Stimulated activated CD8-positive, alpha-beta memory T cell treated with anti-CD3 and anti-CD28 coated beads, Interleukin-15, amount 100 ng/mL, for 48 hours (primary cell): ENCODE measurements around the gene C10orf143.
"Not testable (repeated sequence)": the region's sequence is repeated elsewhere in the genome, so short reads cannot be mapped to it uniquely, and the experiment has no call there.

Source experiments
- DNase-seq, 2 donors: peaks; one replicate each; pipeline ENCODE4 v3.0.0-alpha.2; 2020; ENCODE audit warnings: low read depth in 2 of 2

C10orf143 gene

DNA sequence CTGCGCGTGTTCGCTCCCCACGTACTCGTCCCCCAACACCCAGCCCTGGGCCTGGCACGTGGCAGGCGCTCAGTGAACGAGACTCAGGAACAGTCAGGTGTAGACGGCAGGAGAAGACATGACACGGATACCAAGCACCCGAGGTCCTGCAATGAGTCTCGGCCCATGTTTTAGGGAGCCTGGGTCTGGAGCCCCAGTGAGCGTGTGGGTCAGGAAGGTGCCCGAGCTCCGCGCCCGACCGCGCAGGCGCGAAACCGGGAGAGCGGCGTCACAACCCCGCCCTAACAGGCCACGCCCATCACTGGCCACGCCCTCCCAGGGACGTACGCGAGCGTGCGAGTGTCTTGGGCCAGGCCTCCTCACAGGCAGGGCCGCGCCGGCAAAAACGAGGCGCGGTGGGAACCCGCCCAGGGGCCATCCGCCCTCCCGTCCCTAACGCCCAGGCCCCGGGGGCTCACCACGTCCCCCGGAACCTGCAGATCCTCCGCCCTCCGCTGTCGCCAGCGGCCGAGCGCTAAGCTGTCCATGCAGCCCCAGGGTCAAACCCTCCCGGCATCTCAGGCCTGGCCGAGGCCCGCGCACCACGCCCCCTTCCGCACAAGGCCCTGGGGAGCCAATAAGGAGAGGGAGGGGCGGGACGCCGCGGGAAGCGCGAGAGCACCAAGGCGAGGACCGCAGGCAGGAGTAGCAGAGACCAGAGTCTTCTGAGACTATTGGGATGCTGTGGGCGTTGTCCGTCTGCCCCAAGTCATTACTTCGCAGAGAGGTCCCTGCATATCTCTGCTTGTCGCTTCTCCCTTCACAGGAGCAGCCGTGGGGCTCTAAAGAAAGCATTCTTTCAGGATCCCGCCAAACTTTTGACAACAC lies at the start of gene C10orf143:
Gene C10orf143, minus strand, starts transcription at position 585 of the 867 bp plus-strand sequence. Its CDS starts 58 bp downstream, at position 527.
- DNase-seq = peak; percentile 93

DNA sequence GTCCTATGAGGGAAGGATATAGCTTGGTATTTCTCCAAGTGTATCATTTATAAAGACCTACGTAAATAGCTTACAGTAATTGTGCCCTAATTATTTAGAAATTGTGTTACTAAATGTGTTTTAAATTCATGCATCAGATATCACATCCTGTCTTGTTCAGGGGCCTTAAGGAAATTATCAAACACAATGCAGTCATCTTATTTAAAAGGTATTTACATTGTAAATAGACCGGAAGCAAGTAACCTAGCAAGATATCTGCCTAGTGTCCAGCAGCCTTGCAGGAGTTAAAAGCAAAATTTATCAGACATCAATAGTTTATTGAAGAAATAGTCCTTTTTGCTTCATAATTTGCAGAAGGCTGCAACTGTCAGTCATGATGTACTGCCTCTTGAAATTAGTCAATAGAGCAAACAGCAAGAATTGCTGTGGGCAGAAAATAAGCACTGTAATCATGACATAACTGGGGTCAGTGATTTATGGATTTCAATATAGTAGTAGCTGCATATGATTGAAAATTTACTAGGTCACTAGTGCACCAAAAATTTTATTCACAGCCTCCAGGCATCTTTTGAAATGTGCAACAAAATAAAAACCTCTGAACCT lies 48.7 kb upstream of the C10orf143 start:
- DNase-seq = no peak

DNA sequence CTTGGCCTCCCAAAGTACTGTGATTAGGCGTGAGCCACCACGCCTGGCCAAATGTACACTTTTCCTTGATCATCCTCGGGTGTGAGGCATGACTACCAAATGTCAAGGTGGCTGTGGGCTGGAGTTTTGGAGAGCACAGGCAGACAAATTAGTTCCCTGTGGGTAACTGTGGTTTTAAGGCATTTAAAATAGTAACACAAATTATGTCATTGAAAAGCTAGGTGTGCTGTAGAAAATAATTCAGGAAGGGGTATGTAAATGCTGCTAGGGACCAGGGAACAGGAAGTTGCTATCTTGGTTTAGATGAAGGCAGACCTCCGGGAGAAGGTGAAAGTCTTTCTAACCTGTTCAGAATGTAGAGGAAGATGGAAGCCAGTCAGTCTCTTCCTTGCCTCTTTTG lies 35.4 kb upstream of the C10orf143 start:
- no peak for DNase-seq

DNA sequence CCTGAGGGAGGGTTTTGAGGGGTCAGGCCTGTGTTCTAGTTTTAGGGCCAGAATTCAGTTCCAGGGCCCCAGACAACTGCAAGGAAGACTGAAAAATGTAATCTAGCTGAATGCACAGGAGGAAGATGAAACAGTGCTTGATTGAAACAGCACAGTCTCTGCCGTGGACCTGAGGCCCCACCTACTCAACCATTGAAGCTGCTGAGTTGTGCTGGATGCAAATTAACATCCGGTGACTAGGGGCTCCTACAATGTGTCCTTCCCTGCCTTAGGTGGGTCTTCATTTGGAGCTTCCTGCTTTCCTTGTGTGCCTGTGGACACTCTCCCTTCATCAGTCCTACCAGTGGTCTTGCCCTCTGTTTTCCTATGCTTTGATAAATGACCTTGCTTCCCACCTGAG lies 31.2 kb upstream of the C10orf143 start:
- DNase-seq = no peak

DNA sequence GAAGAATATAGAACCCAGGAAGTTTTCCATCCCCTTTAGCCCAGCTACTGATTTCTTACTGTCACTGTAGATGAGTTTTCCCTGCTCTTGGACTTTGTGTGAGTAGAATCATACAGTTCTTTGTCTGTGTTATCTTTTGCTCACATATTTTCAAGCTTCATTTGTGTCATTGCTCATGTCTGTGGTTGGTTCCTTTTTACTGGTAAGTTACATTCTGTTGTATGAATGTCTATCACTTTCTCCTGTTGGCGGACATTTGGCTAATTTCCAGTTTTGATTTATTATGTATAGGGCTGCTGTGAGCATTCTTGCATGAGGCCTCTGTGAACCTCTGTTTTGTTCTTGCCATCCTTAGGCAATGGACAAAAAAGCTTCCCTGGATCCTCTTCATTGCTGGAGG lies 30.8 kb upstream of the C10orf143 start:
- no peak for DNase-seq

DNA sequence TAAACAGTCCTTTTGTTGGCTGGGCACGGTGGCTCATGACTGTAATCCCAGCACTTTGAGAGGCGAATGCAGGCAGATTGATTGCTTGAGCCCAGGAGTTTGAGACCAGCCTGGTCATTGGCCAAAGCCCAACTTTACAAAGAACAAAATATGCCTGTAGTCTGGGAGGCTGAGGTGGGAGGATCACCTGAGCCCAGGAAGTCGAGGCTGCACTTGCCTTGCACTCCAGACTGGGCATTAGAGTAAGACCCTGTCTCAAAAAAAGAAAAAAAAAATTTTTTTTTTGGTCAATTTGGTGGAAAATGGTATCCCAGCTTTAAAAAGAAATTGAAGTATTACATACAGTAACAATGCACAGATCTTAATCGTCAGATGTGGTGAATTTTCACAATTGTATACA lies 30.4 kb upstream of the C10orf143 start:
- DNase-seq = no peak

DNA sequence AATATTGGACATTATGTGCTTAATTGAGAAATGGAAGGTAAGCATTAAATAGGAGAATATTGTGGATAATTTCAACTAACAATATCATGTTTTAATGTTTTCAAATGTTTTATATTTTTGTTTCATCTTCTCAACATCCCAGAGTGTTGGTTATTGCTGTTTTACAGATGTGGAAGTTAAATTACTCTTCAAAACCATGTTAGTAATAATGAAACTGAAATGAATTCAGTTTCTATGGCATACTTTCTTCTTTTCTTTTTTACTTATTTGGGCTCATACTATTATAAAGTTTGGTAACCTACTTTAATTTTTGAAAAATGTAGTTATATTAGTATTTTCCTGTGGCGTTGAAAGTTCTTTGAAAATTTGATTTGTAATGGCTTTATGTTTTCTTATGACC lies 29.8 kb upstream of the C10orf143 start:
- no peak for DNase-seq

DNA sequence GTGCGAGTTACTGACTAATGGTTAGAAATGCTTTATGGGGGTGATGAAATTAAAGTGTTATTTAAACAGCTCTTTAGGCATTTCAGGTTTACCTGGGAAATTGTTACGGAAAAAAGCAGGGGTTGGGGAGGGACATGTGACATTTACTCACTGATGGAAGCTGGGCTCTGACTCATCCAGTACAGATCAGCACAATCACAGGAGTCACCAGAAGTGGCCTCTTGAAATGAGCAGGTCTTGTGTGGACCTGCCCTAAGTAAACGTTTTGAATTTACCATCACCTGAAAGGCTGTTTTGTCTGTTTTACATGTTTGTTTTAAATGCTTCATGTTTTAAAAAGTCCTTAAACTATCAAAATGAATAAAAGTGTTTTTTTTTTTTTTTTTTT lies 27.8 kb upstream of the C10orf143 start:
- DNase-seq = no peak

DNA sequence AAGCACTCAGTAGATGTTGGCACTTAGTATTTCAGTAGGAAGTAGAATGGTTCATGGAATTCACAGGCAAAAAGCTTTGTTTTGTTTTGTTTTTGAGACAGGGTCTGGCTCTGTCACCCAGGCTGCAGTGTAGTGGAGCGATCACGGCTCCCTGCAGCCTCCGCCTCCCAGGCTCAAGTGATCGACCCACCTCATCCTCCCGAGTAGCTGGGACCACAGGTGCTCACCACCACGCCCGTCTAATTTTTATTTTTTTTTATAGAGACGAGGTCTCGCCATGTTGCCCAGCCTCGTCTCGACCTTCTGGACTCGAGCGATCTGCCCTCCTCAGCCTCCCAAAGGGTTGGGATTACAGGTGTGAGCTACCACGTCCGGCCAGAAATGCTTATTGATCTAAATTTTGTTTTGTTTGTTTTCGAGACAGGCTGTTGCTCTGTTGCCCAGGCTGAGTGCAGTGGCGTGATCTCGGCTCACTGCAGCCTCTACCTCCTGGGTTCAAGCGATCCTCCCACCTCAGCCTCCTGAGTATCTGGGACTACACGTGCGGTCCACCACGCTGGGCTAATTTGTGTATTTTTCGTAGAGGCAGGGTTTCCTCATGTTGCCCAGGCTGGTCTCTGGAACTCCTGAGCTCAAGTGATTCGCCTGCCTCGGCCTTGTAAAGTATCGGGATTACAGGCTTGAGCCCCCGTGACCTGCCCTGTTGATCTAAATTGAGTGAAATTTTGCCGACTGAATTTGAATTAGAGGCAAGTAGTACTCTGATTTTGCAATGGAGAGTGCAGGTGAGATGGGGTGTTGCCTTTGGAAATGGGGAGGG lies 27.2 kb upstream of the C10orf143 start:
- no peak for DNase-seq

DNA sequence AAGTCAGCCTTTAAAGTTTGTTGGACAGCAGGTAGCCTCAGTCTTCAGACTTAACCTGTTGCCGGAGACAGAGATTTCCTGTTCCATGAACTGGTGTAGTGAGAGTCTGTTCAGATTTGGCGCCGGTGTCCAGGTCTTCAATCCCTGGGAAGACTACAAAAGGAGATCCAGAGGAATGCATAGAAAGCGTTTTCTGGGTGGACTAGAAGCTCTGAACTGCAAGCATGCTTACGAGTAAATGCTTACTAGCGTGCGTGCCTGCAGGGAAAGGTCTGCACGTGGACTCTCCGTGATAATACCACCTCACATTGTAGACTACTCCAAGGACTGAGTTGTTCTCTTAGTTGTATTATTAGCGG lies 26.4 kb upstream of the C10orf143 start:
- no peak for DNase-seq

DNA sequence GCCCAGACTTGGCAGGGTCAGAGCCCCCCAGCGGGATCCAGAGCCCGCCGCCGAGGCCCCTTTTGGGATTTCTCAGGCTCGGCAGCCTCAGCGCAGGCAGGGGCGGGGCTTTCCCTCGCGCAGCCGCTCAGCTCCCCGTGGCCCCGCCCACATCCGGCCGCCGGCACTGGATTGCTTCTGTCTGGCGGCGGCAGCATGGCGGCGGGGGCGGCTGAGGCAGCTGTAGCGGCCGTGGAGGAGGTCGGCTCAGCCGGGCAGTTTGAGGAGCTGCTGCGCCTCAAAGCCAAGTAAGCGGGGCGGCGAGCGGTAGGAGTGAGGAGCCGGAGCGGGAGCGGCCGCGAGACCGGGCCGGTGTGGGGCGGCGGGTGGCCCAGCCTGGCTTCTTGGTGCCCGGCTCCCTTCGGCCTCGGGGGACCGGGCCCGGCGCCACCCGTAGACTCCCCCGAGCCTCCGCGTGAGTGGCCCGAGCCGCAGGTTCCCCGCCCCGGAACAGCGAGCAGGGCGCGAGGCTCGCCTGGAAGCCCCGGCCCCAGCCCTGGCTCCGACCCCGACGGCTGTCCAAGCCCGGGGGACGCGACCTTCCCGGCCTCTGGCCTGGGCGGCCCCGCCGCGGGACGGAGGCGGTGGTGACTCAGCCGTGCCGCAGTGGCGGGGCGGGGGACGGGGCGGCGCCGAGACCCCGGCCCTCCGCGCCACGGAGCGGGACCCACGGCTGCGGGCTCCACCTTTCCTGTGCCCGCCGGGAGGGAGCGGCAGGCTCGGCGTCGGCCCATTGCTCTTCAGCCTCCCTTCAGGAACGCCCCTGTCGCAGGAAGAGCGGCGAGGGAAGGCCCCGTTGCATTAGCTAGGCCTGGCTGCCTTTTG lies 25.8 kb upstream of the C10orf143 start, which contains the start of gene GLRX3:
Gene GLRX3, plus strand, starts transcription at position 166 of the 864 bp plus-strand sequence. Its CDS starts 30 bp downstream, at position 196.
- peak; percentile 86 for DNase-seq

DNA sequence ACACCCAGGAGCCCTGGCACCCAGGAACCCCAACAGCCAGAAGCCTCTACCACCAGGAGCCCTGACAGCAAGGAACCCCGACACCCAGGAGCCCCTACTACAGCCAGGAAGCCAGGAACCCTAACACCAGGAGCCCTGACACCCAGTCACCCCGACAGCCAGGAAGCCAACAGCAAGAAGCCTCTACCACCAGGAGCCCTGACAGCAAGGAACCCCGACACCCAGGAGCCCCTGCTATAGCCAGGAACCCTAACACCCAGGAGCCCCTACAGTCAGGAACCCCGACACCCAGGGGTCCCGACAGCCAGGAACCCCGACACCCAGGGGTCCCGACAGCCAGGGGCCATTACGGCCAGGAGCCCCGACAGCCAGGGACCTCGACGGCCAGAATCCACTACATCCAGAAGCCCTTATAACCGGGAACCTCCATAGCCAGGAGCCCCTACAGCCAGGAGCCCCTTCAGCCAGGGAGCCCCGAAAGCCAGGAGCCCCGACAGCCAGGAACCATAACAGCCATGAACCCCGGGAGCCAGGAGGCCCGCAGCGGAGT lies 25.1 kb upstream of the C10orf143 start:
- DNase-seq = no peak

DNA sequence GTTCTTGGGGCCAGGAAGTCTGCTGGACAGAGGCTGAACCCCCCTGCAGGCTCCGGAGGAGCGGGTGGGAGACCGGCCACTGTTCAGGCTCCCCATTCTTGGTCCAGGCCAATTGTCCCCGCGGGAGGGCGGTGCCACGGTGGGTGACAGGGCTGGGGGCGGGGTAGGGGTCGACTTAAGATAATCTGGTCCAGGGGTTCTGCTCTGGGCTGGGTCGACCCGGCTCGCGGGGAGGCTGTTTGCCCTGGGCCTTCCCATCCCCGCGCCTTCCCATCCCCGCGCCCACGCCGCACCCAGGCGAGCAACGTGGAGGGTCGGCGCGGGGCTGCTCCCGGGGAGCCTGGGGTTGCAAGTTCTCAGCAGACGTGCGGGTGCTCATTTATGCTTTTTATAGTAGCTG lies 18.3 kb upstream of the C10orf143 start:
- DNase-seq = no peak

DNA sequence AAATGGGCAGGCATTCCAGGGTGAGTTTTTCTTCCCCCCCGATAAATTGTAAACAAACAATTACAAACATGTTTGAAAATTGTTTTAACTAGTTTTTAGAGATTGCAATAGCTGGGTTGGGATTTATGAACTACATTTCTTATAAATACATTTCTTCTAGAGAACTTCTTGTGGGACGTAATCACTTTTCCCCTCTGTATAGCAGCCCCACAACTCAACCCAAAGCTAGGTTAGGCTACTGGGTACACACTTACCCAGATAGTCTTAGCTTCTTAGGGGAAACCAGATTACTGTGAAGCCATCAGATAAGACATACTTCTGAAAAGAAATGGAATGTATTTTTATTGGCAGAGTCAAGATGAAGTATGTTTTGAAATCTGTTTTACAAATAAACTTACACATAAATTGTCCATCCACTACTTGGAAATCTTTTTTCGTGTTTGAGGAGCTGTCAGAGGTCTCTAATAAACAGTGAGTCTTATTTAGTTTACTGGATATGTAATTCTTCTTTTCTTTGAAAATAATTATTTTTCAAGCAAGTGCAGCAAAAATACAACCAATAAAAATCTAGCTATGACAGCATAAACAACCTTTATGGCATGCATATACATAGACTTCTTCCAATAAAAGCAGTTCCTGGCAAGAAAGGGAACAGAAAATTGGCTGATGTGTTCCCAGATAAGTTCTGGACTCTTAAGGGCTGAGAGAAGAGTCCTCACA lies 17.6 kb upstream of the C10orf143 start:
- no peak for DNase-seq

DNA sequence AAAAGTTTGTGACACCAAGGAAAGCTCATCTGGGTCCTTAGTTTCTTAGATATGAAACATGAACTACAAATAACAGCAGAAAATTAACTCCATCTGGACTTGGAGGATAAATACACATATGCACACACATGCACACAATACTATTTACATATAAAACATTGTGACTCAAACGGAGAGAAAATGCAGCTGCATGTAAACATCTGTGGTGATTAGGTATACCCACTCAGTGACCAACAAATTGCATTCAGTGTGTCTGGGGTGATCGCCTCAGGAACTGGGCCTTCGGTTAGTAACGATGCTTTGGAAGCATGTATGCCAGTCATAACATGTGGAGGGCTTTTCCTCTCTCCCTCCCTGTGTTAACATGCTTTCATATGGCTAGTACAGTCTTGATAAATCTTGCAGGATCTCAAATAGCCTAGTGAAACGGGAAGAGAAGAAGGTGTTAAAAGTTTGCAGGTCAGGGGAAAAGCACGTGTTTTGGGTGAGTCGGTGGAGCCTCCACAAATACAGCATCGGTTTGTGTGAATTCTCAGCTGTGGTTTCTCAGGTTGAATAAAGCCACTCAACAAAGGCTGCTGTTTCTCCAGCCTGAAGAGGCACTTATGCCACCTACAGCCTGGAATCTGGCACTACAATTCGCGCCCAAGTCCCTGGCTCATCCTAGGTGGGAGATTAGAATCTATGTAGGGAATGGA lies 16.9 kb upstream of the C10orf143 start:
- no peak for DNase-seq

DNA sequence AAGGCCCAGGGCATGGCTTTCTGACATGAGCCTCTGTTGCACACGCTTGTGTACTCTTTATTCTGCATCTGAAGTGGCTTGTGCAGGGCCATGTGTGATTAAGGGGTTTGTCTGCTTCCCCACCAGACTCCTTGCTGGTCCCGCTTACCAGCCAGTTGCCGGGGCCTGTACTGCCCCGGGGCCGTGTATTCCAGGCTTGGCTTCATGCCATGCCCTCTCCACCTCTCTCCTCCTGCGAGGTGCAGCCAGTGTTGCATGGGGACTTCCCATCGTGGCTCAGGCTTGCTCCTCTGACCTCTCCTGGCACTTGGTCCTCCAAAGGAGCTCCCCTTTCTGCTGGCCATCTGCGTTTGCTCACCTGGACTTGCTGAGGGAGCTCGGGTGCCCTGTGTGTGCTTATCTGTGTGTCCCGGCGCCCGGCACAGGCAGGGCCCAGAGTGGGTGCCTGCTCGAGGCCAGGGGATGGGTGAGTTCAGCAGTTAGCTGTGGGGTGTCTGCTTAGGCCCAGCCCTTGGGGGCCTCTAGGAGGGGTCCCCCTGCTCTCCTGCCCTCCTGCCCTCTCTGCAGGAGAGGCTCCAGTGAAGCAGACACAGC lies 11.0 kb upstream of the C10orf143 start:
- no peak for DNase-seq

DNA sequence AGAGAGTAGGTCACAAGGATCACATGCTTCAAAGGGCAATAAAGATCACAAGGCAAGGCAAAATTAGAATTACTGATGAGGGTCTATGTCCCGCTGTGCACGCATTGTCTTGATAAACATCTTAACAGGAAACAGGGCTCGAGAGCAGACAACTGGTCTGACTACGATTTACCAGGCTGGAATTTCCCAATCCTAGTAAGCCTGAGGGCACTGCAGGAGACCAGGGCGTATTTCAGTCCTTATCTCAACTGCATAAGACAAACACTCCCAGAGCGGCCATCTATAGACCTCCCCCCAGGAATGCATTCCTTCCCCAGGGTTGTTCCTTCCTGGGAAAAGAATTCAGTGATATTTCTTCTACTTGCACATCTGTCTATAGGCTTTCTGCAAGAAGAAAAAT lies 6.9 kb upstream of the C10orf143 start:
- DNase-seq = not testable (repeated sequence)

DNA sequence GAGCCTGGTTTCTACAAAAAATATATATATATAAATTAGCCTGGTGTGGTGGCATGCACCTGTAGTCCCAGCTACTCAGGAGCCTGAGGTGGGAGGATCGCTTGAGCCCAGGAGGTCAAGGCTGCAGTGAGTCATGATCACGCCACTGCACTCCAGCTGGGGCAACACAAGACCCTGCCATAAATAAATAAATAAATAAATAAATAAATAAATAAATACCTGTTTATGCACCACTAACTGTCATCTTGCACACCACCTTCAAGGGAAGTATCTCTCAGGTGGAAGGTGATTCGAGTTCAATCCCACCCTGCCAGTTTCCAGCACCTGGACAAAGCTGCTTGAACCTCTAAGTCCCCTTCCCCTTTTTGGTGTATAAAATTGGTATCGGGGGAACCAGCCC lies 6.3 kb upstream of the C10orf143 start:
- not testable (repeated sequence) for DNase-seq

DNA sequence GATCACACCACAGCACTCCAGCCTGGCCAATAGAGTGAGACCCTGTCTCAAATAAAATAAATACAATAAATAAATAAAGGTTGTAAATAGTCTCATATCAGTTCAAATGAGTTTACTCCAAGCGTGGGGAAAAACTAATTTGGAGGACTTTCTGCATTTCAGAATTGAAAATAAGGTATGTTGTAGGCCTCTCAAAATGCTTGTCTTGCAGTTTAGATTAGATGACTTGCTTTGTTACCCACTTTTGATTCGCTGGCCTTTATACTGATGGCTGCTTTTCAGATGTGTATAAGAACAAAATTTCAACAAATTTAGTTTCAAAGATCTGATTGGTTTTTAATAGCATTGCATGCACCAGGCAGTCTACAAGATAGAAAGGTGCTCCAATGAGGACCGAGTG lies 2.2 kb upstream of the C10orf143 start:
- no peak for DNase-seq

DNA sequence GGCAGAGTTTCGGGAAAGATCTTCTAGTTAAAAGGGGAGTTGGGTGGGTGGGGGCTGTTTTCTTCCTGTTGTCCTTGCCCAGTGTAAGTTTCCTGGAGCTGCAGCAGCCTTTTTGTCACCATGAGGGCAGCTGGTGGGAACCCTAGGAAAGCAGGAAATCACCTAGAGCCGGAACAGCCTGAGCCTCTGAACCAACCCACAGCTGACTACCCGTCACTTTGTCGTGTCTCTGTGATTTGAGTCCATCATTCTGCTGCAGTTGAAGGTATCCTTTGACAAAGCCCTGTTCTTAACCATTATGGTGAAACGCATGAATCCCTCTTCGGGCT lies 1.2 kb upstream of the C10orf143 start:
- no peak for DNase-seq
